ENCODE measurements around the gene KLHL14. TPM values are rescaled to one million over a fixed set of nuclear protein-coding genes. Genes with fewer than 3 reads are reported as not detected.
A peak's percentile ranks its signal among the peaks of the same experiment; 100 is the strongest.

Gene KLHL14
- total RNA-seq, 1 experiment from 2014 or later, result 0.07 TPM

- intact Hi-C loops (cut with micrococcal nuclease; ENCODE audit: unreplicated experiment), result no loop called here
- Mint-ChIP-seq H3K27ac (ENCODE audit: unreplicated experiment) (no peak overlapping the region), H3K4me1 (ENCODE audit: low read depth, unreplicated experiment) (no peaks in the 10 kb centered on the region), H3K27me3 (ENCODE audit: unreplicated experiment) (peaks cover 31% of the 10 kb centered on the region), H3K4me3 (ENCODE audit: low read depth, unreplicated experiment) (peak overlapping the region; percentile 78), H3K9me3 (ENCODE audit: low read depth, unreplicated experiment) (no peaks in the 10 kb centered on the region), H3K36me3 (ENCODE audit: insufficient read depth, unreplicated experiment) (peaks cover 14% of the 10 kb centered on the region)
- CTCF ChIA-PET, result no interaction called here
- DNase-seq, result peak; percentile 10
- BruUV-seq (replicated peaks), result no TSS peak
- TF ChIP-seq CTCF (IDR thresholded peaks at IDR 0.05; ENCODE audit: unreplicated experiment), result no peak
Observed at GRCh38 chr18:32771871-32772580, 797 bp downstream of the KLHL14 start.

GRCh38 chr18:32771169-32771751 lies 1.6 kb downstream of the KLHL14 start:
- Mint-ChIP-seq H3K4me3 (ENCODE audit: low read depth, unreplicated experiment) (peak overlapping the region; percentile 78), H3K27me3 (ENCODE audit: unreplicated experiment) (peaks cover 31% of the 10 kb centered on the region), H3K9me3 (ENCODE audit: low read depth, unreplicated experiment) (no peaks in the 10 kb centered on the region), H3K36me3 (ENCODE audit: insufficient read depth, unreplicated experiment) (peaks cover 14% of the 10 kb centered on the region), H3K27ac (ENCODE audit: unreplicated experiment) (no peak overlapping the region), H3K4me1 (ENCODE audit: low read depth, unreplicated experiment) (no peaks in the 10 kb centered on the region)
- CTCF ChIA-PET, result no interaction called here
- TF ChIP-seq CTCF (IDR thresholded peaks at IDR 0.05; ENCODE audit: unreplicated experiment), result no peak
- intact Hi-C loops (cut with micrococcal nuclease; ENCODE audit: unreplicated experiment), result no loop called here
- peak; percentile 10 for DNase-seq
- BruUV-seq (replicated peaks), result no TSS peak

GRCh38 chr18:32770666-32771168 lies 2.1 kb downstream of the KLHL14 start:
- no TSS peak for BruUV-seq (replicated peaks)
- no peak for DNase-seq
- H3K27me3 Mint-ChIP-seq (ENCODE audit: unreplicated experiment), result peaks cover 31% of the 10 kb centered on the region
- TF ChIP-seq CTCF (IDR thresholded peaks at IDR 0.05; ENCODE audit: unreplicated experiment), result no peak
- no peak overlapping the region for H3K27ac Mint-ChIP-seq (ENCODE audit: unreplicated experiment)
- H3K4me3 Mint-ChIP-seq (ENCODE audit: low read depth, unreplicated experiment), result peak overlapping the region; percentile 78
- intact Hi-C loops (cut with micrococcal nuclease; ENCODE audit: unreplicated experiment), result no loop called here
- no peaks in the 10 kb centered on the region for H3K9me3 Mint-ChIP-seq (ENCODE audit: low read depth, unreplicated experiment)
- H3K4me1 Mint-ChIP-seq (ENCODE audit: low read depth, unreplicated experiment), result no peaks in the 10 kb centered on the region
- CTCF ChIA-PET, result no interaction called here
- peaks cover 14% of the 10 kb centered on the region for H3K36me3 Mint-ChIP-seq (ENCODE audit: insufficient read depth, unreplicated experiment)

GRCh38 chr18:32770054-32770665 lies 2.7 kb downstream of the KLHL14 start:
- H3K4me3 Mint-ChIP-seq (ENCODE audit: low read depth, unreplicated experiment), result peak overlapping the region; percentile 78
- CTCF ChIA-PET, result no interaction called here
- no peak overlapping the region for H3K27ac Mint-ChIP-seq (ENCODE audit: unreplicated experiment)
- no peaks in the 10 kb centered on the region for H3K4me1 Mint-ChIP-seq (ENCODE audit: low read depth, unreplicated experiment)
- intact Hi-C loops (cut with micrococcal nuclease; ENCODE audit: unreplicated experiment), result no loop called here
- H3K9me3 Mint-ChIP-seq (ENCODE audit: low read depth, unreplicated experiment), result no peaks in the 10 kb centered on the region
- no peak for TF ChIP-seq CTCF (IDR thresholded peaks at IDR 0.05; ENCODE audit: unreplicated experiment)
- H3K27me3 Mint-ChIP-seq (ENCODE audit: unreplicated experiment), result peaks cover 31% of the 10 kb centered on the region
- peaks cover 14% of the 10 kb centered on the region for H3K36me3 Mint-ChIP-seq (ENCODE audit: insufficient read depth, unreplicated experiment)
- no peak for DNase-seq
- no TSS peak for BruUV-seq (replicated peaks)
